Measurements from ENCODE around the gene ZNF689.

The ZNF689 gene

GRCh38 chr16:30569281-30569680, 40.9 kb downstream of the ZNF689 start:
- no peak for TF ChIP-seq ZNF274 (IDR thresholded peaks at IDR 0.05; ENCODE audit: low read depth, low read length)
- no peak overlapping the region for H3K4me3 ChIP-seq (ENCODE audit: low read length)

- TF ChIP-seq ZNF274 (IDR thresholded peaks at IDR 0.05; ENCODE audit: low read depth, low read length) = no peak
- no peak overlapping the region; the same call in 1 of the 2 replicates for H3K4me3 ChIP-seq (ENCODE audit: low read length)
Measured at GRCh38 chr16:30567991-30568638, 42.1 kb downstream of the ZNF689 start.

DNA sequence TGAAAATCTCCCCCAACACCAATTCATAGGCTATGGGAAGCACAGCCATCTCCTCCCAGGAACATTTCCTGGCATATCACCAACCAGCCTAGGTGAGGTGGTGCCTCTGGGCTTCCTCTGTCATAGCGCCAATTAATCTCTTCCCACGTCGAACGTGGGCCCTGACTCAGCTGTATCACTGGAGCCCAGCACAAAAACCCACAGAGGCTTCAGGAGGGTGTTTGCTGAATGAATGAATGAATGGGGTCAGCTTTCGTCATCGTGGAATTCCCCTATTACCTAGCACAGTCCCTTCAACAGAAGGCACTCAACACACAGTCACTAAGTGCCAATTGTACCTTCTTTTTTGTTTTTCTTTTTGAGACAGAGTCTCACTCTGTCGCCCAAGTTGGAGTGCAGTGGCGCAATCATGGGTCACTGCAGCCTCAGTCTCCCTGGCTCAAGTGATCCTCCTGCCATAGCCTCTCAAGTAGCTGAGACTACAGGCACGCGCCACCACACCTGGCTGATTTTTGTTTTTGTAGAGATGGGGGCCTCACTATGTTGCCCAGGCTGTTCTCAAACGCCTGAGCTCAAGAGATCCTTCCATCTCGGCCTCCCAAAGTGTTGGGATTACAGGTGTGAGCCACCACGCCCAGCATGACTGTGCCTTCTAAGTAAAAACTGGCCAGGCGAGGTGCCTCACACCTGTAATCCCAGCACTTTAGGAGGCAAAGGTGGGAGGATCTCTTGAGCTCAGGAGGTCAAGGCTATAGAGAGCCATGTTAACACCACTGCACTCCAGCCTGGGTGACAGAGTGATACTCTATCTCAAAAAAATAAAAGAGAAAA, 42.8 kb downstream of the ZNF689 start:
- no peak overlapping the region; the same call in 1 of the 2 replicates for H3K4me3 ChIP-seq (ENCODE audit: low read length)
- no peak for TF ChIP-seq ZNF274 (IDR thresholded peaks at IDR 0.05; ENCODE audit: low read depth, low read length)

GRCh38 chr16:30566531-30566930, 43.7 kb downstream of the ZNF689 start:
- H3K4me3 ChIP-seq (ENCODE audit: low read length) = no peak overlapping the region
- no peak for TF ChIP-seq ZNF274 (IDR thresholded peaks at IDR 0.05; ENCODE audit: low read depth, low read length)

GRCh38 chr16:30565984-30566383, 44.2 kb downstream of the ZNF689 start:
- no peak overlapping the region for H3K4me3 ChIP-seq (ENCODE audit: low read length)
- TF ChIP-seq ZNF274 (IDR thresholded peaks at IDR 0.05; ENCODE audit: low read depth, low read length) = no peak

DNA sequence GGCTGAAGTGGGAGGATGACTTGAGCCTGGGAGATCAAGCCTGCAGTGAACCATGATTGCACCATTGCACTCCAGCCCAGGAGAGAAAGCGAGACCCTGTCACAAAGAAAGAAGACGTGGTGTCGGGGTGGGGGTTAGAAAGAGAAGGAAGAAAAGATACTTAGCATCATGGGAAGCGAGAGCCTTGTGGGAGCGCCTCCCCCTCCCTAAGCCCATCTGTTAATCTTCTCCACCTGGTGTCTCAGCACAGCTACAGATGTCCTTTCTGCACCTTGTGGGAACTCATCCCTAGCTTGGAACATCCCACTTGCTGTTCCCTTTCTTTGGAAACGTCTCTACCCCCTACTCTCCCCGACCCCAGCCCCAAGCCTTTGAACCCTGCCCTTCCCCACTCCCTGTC, 44.7 kb downstream of the ZNF689 start:
- TF ChIP-seq ZNF274 (IDR thresholded peaks at IDR 0.05; ENCODE audit: low read depth, low read length) = no peak
- no peak overlapping the region for H3K4me3 ChIP-seq (ENCODE audit: low read length)

- peak overlapping the region; percentile 47; the same call in 1 of the 2 replicates for H3K4me3 ChIP-seq (ENCODE audit: low read length)
- no peak for TF ChIP-seq ZNF274 (IDR thresholded peaks at IDR 0.05; ENCODE audit: low read depth, low read length)
Measured at GRCh38 chr16:30562021-30562420, 48.2 kb downstream of the ZNF689 start.

- TF ChIP-seq ZNF274 (IDR thresholded peaks at IDR 0.05; ENCODE audit: low read depth, low read length) = no peak
- H3K4me3 ChIP-seq (ENCODE audit: low read length) = peak overlapping the region; percentile 47; the same call in 1 of the 2 replicates
Measured at GRCh38 chr16:30561089-30561816, 48.9 kb downstream of the ZNF689 start.

DNA sequence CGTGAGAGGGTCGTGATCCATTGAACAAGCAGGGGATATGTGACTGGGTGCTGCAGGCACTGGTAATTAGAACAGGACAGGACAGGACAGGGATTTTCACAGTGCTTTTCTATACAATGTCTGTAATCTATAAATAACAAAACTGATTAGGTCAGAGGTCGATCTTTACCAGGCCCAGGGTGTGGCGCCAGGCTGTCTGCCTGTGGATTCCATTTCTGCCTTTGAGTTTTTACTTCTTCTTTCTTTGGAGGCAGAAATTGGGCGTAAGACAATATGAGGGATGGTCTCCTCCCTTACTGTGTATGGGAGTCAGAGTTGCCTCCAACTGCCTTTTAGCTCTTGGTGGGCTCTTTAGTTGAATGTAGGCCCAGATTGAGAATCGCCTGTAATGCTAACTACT, 50.5 kb downstream of the ZNF689 start:
- TF ChIP-seq ZNF274 (IDR thresholded peaks at IDR 0.05; ENCODE audit: low read depth, low read length) = no peak
- H3K4me3 ChIP-seq (ENCODE audit: low read length) = no peak overlapping the region

DNA sequence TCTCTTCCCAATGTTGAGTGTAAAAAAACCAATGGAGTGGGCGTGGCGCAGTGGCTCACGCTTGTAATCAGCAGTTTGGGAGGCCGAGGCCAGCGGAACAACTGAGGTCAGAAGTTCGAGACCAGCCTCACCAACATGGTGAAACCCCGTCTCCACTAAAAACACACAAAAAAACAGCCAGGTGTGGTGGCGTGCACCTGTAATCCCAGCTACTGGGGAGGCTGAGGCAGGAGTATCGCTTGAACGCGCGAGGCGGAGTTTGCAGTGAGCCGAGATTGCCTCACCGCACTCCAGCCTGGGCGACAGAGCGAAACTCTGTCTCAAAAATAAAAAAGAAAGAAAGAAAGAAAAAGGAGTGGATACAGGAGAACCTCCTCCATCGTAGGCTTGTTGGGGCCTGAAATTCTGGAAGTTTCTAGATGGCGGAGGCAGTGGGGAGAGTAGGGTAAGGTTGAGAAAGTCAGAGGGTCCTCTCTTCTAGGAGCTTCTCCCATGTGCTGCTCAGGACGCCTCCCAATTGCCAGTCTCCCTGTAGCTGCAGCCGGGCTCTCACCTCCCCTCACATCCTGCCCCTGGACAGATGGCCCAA, 51.3 kb downstream of the ZNF689 start:
- TF ChIP-seq ZNF274 (IDR thresholded peaks at IDR 0.05; ENCODE audit: low read depth, low read length) = no peak
- peak overlapping the region; percentile 9; the same call in 1 of the 2 replicates for H3K4me3 ChIP-seq (ENCODE audit: low read length)

DNA sequence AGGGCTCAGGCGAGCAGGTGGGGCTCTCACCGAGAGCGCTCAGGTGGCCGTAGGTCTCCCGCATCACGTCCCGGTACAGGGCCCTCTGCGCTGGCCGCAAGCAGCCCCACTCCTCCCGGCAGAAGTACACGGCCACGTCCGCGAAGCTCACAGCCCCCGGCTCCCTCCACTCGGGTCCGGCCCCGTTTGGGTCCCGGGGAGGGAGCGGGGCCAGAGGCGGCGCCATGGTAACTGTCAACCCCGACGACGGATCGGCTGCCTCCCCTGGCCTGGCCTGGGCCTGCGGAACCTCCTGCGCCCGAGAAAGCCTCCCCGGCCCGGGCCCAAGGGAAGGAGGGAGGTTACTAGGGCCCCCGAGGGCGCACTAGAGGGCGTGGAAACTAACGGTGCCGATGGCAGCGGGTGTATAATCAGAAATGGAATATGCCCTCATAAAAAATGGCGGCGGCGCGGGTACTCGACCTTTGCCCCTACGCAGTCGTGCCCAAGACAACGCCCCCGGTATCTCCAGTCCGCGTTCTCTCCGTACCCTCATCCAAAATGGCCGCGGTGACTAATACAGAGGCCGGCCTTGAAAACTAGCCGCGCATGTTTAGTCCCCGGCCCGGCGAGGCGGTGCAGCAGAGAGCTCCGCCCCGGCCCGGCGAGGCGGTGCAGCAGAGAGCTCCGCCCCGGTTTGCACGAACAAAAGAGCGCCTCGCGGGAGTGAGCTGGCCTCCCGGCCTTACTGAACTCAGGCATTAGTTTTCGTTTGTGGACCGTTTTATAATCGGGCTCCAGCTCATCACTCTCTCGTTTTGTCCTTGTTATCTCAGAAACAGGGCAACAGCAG, 52.0 kb downstream of the ZNF689 start, which contains the start of gene ZNF764:
TSS of gene ZNF764 (minus strand) at position 418 of the 832 bp plus-strand sequence. CDS start at position 226, 192 bp downstream.
- peak within 1 kb of the TSS; percentile 78 for H3K4me3 ChIP-seq (ENCODE audit: low read length)
- no peak for TF ChIP-seq ZNF274 (IDR thresholded peaks at IDR 0.05; ENCODE audit: low read depth, low read length)

DNA sequence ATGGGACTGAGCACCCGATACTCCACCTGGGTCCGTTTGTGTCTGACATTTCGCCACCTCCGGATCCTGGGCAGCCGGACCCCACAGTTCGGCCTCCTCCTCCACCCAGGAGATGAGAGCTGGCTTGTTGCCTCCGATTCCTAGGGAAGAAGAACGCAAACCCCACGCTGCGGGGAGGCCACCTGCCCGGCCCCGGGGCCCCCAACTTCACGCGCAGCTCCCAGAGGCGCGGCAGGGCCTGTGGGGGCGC, 52.6 kb downstream of the ZNF689 start:
- no peak for TF ChIP-seq ZNF274 (IDR thresholded peaks at IDR 0.05; ENCODE audit: low read depth, low read length)
- peak overlapping the region; percentile 78 for H3K4me3 ChIP-seq (ENCODE audit: low read length)

DNA sequence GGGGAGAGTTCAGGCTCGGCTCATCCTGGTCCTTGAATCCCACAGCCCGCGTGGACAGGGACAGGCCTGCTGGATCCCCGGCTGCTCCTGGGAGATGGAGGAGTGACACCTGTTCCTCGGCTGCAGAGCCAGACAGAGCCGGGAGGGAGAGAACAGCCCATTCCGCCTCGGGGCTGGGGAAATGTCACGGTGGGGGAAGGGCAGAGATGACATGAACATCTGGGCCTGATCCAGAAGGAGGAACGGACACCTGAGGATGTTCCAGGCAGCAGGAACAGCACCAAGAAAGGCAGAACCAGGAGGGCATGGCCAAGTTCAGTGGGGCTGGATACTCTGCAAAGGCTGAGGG, 54.1 kb downstream of the ZNF689 start:
- no peak overlapping the region for H3K4me3 ChIP-seq (ENCODE audit: low read length)
- no peak for TF ChIP-seq ZNF274 (IDR thresholded peaks at IDR 0.05; ENCODE audit: low read depth, low read length)
